HG03045 (cell line): ENCODE measurements around the gene TXNL4B.

Source experiments
- ATAC-seq: cut with Tn5 transposase; IDR thresholded peaks from one replicate; pipeline ENCODE4 v1.9.1; 2021; ENCODE audit warnings: mild to moderate bottlenecking, moderate library complexity; ENCODE audit not compliant: unreplicated experiment

TXNL4B gene

DNA sequence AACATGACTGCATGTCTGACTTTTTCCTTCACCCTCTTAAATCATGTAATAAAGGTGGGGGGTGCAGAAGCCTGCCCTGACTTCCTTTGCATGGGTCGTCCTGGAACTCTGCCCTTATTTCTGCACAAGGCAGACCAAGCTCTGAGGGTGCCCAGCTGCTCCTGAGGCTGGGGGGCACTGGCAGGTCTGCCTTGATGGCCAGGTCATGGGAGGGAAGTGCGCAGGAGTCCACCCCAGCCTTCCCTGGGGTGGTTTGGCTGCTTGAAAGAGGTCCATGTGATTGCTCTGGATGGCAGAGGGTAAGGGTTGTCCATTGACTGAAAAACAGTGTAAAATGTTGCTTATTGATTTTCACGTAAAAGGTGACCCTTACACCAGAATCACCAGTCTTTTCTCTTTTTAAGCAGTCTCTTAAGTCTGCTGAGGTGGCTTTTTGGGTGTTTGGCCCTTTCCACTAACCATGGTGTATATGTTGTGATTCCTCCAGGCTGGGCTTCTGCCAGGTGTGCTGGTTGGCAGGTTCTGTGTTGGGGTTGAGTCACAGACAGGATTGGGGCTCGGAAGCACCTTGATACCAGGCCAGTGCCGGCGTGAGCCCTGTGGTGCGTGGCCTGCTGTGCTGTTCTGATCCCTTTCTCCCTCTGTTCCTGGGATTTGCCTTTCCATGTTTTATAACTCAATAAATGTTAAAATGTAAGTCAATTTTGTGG is 19.6 kb upstream of the TXNL4B start:
- ATAC-seq: no peak

DNA sequence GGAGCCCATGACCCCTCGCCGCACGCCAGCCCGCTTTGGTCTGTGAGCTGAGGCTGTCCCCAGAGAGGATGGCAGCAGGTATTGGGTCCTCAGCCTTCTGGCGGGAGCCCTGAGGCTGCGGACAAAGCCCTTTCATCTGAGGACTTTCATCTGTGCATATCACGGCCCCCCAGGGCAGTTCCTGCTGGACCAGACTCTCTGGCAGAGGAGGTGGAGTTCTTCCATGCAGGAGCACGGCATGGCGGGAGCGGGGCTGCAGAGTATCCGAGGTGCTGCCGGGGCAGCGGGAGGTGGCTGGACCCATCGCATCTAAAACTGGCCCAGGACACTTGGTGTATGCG is 19.0 kb upstream of the TXNL4B start:
- no peak for ATAC-seq

DNA sequence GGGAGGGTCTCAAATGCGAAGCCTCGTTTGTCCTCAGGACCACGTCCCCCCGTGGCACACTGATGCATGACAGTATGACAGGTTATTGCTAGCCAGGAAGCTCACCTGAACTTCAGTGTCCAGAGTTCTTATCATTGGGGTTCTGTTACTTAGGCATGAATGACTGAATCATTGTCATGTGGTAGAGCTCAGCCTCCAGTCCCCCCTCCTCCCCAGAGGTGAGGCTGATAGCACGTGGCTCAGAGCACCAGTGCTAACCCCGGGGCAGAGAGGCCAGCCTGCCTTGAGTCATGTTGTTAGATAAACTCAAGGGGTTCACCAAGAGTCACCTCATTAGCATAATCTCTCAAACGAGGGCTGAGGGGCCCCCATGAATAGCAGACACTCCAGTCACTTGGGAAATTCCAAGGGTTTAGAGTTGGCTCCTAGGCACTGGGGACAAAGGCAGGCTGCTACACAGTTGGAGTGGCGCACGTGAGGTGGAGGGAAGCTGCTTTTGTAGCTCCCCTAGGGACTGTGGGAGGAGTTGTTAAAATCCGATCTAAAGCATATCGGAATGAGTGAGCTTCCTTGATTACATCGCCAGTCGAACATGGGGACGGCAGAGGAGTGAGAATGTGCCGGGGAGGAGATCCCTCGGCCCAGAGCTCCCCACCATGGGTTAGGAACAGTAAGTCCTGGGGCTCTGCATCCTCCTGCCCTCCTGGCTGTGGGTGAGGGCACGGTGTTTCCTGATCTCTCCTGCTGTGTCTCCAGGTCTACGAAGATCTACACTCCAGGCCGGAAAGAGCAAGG is 18.4 kb upstream of the TXNL4B start:
- no peak for ATAC-seq

DNA sequence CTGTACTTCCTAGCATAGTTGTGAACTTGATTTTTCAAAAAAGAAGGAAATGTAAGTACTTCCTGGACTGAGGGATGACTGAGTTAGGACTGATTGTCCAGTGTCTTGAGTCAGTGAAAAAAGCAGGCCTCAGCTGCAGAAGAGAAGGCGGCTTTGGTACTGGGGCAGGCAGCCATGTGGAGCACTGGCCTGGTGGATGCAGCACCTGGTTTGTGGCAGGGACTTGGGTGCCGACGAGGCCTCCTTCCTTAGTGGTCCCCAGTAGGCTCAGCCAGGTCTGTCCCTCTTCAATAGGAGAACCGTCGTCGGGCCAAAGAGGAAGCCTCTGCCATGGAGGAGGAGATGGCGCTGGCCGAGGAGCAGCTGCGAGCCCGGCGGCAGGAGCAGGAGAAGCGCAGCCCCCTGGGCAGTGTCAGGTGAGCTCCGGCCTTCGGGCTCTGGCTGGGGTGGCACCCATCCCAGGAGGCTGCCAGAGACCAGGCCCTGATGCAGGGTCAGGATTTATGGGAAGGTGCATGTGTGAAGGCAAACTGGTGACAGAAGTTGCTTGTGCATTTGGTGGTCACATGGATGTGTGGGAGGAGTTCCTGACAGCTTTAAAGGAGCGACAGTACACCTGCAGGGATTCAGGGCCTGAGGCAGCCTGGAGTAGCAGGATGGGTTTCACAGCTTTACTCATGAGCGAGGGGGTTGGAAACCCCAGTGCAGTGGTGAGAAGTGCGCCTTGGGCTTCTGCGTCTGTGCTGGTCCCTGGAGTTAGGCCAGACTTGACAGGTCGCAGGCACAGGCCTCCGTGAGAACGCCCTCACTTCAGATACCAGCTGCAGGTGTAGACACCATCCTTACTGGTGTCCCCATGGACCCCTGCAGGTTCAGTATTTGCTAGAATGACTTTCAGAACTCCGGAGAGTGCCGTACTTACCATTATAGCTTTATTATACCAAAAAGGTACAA is 17.5 kb upstream of the TXNL4B start:
- ATAC-seq: no peak

DNA sequence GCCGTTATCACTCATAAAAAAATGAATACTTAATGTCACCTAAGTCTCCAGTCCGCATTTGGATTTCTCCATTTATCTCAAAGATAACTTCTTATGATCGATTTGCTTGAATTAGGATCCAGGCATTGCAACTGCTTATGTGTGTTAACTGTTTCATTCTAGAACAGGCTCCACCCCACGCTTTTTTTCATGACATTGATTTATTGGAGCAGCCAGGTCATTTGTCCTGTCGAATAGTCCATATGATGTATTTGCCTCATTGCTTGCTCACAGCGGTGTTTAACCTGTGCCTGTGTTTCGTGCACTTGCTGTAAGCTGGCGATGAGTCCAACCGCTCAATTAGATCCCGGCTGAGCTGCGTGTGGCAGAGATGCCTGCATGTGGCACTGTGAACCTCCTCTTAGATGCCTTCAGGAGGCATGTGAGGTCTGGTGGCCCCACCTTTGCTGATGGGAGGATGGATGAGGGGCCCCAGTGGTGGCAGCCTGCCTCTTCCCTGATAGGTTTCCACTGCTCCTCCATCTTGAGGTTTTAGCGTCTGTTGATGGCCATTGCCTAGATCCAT is 16.6 kb upstream of the TXNL4B start:
- ATAC-seq: no peak

DNA sequence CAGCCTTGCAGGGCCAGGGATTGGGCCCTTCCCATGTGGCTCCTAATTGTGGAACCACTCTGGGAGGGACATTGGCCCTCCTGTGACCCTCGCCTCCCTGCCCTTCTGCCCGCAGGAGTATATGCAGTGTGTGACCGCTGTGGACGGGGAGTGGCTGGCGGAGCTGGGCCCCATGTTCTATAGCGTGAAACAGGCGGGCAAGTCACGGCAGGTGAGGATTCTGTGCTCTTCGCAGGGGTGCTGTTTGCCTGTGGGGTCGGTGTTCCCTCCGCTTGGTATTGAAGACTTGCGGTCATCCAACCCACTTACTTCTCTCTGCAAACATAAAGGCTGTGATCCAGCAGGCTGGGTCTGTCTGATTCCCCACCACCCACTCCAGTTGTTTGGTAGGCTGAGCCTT is 15.9 kb upstream of the TXNL4B start:
- ATAC-seq: no peak

DNA sequence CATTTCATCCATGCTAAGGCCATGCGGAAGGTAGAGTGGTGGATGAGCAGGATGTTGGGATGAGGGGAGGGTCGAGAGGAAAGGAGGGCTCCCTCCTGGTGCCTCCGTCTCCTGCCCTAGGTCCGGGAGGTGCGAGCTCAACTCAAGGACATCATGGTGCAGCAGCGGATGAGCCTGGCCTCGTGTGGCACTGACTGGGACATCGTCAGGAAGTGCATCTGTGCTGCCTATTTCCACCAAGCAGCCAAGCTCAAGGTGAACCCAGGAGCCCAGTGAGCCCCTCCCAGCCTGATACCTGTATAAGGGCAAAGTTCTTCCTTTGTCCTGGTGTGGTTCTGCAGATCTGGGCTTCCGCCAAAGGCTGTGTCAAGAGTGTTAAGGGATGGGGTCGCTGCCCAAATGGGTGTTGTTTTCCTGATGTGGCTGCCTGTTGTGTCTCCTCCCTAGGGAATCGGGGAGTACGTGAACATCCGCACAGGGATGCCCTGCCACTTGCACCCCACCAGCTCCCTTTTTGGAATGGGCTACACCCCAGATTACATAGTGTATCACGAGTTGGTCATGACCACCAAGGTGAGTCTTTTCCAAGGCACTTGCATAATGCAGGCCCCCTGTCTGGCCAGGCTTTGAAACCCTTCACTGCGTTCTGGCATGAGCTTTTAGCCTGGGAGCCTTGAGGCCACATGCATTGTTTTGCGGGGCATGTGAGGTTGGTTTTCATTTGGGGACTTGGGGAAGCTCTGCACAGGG is 15.1 kb upstream of the TXNL4B start:
- ATAC-seq: no peak

DNA sequence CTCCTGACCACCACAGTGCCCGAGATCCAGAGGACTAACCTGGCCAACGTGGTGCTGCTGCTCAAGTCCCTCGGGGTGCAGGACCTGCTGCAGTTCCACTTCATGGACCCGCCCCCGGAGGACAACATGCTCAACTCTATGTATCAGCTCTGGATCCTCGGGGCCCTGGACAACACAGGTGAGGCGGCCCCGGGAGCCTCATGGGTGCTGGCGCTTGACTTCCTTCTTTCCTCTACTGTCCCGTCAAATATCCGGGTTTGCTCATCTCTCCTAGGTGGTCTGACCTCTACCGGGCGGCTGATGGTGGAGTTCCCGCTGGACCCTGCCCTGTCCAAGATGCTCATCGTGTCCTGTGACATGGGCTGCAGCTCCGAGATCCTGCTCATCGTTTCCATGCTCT is 14.0 kb upstream of the TXNL4B start:
- no peak for ATAC-seq

DNA sequence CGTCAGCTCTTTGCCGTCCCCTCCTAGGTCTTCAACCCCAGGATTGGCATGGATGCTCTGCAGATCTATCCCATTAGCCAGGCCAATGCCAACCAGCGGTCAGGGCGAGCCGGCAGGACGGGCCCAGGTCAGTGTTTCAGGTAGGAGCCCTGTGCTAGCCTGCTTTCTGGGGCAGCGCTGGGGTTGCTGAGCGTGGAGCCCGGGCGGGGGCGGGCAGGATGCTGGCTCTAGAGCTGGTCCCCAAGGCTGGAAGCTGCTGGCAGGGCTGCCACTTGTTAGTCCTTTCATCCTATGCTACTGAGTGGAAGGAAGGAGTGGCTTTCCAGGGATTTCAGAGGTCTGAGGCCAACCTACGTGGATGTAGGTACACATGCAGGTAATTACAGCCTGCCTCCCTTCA is 12.6 kb upstream of the TXNL4B start:
- ATAC-seq: no peak

DNA sequence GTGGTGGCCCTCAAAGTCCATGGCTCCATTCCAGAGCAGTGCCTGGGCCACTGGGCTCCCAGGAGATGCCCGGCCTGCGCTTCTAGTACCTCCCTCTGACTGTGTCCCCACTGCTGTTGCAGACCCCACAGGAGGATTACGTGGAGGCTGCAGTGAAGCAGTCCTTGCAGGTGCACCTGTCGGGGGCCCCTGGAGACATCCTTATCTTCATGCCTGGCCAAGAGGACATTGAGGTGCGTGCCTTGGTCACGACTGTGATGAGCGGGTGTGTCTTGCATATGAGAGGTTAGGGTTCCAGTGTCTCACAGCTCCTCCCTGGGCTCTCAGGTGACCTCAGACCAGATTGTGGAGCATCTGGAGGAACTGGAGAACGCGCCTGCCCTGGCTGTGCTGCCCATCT is 11.5 kb upstream of the TXNL4B start:
- no peak for ATAC-seq

DNA sequence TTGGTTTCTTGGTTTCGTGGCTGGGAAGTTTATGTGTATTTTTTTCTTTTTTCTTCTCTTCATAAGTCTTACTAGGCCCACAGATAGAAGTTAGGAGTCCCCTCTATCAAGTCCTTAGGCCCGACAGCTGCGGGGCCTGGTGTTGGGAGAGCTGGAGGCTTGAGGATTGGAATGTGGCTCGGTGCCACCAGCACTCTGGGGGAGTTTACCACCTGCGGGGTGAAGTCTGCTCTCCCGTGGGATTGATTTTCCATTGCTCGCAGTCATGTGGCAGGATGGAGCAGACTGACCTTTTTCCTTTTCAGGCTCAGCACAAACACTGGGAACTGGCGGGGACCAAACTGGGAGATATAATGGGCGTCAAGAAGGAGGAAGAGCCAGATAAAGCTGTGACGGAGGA is 7.8 kb upstream of the TXNL4B start:
- no peak for ATAC-seq

DNA sequence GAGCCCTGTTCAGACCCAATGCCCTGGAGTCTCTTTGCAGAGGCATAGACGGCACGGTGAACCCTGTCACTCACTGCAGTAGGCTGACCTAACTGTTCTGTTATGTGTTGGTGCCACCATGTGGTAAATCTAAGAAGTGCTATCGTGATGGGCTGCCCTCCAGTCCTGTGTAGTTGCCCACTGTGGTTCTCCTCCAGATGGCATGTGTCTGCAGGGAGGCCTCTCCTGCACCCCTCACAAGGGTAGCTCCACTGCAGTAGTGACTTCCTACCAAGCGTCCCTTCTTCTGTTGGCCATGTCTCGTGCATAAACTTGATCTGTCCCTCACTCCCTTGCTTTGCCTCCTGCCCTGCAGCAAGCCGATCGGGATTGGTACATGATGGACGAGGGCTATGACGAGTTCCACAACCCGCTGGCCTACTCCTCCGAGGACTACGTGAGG is 6.0 kb upstream of the TXNL4B start:
- no peak for ATAC-seq

DNA sequence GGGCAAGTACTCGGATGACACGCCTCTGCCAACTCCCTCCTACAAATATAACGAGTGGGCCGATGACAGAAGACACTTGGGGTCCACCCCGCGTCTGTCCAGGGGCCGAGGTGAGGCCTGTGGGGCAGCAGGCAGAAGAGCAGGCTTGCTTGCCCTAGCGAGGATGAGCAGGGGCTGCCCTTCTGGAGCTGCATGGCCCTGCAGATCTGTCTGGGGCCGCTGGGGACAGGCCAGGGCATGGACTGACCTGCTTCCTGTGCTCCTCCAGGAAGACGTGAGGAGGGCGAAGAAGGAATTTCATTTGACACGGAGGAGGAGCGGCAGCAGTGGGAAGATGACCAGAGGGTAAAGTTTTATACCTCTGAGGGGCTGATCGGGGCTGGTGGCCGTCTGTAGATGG is 5.5 kb upstream of the TXNL4B start:
- ATAC-seq: no peak

DNA sequence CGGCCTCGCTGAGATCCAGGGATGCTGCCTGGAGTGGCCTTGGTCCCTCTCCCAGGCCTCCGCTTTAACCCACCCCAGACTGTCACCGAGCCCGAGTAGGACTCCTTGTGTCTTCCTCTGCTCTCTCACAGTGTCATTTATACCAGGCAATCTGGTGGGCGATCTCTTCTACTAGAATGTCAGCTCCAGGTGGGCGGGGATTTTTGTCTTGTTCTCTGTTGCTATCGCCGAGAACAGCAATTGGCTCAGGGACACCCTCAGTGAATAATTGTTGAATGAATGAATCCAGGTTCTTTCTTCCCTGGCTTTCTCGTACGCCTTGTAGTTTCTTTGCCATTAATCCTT is 818 bp upstream of the TXNL4B start:
- ATAC-seq: no peak

DNA sequence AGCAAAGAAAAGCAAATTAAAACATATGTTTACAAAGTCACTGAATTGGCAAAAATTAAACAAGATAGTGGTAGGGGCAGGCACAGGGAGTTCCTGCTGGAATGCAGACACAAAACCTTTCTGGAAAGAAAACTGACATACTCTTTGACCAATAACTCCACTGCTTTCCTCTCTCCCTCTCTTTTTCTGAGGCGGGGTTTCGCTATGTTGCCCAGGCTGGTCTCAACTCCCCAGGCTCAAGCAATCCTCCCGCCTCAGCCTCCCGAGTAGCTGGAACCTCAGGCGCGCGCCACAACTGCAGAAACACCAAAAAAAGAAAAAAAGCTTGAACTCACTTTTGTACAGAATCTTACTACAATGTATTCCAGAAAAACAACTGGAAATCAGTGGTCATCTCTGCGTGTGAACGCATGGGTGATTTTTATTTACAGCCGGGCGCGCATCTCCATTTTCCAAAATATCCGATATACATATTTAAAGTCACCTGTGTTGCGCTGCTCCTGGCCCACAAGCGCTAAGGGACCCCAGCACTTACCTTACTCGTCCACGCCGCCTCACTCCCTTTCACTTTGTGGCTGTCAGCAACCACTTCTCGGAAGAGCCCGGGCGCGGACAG is 480 bp downstream of the TXNL4B start:
- ATAC-seq: no peak

DNA sequence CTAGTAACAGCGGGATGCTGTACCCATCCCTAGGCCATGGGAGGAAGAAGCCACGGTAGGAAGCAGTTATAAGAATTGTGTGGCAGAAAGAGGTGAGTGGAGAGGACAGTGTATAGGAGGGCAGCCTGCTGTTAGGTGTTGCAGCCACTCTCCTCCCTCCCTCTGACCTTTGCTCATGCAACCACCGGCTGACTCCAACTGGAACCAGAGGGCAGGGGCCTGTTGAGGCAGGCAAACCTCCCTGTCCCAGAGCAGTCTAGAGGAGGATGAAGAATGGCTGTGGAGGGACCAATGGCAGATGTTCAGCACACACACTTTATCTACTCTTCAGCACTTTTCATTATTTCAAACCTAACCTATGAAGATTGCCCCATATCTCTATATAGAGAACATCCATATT is 2.2 kb downstream of the TXNL4B start:
- ATAC-seq: no peak

DNA sequence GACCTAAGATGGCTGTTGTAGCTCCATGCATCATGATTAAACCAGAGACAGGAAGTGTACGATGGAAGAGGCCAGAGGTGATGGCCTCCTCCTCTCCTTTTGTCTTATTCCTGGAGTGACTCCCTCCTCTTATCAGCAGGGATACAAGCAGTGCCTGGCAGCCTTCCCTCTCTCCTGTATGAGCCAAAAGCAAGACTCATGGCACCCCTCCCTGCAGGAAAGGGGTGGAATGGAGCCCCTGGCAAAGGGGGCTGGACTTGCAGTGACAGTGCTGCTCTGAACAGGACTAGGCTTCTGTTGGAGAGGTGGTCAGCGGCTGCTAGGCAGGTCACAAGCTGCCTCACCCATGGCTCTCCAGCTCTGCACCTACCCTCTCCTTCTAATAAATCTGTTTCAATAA is 8.4 kb downstream of the TXNL4B start:
- ATAC-seq: no peak

DNA sequence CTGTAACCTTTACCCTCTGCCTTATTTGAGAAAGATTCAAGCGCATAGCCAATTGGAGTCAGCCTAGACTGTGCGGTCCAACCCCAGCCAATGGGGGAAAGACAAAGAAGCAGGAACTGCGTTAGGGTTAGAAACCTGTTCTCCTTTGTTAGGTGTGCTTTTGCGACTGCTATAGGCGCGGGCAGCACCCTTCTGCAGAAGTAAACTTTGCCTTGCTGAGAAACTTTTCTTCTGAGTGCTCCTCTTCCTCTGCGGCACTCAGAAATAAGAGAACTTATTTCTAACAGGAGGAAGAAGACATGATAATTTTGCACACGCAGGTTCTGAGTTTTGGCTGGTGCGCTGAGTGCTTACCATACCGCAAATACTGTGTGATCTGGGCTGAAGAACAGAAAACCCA is 9.0 kb downstream of the TXNL4B start:
- ATAC-seq: no peak

DNA sequence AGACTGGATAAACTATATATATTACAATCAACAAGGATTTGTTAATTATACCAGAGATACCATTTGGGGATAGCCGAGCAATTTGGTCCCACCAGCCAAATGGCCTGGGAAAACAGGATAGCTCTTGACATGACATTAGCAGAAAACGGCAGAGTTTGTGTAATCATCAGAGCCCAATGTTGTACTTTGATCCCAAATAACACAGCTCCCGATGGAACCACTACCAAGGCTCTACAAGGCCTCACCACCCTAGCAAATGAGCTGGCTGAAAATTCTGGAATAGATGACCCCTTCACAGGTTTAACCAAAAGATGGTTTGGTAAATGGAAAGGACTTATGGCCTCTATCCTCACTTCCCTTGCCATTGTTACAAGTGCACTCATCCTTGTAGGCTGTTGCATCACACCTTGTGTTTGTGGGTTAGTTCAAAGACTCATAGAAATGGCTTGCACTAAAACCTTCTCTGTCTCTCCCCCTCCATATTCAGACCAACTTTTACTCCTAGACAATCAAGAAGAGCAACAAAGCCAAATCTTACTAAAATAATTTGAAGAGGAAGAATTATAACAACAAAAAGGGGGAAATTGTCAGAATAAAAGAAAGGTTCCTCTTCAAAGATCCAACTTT is 9.5 kb downstream of the TXNL4B start:
- ATAC-seq: no peak
